GM19463 (cell line): ENCODE results near the gene VPS37C.

Experiments
- ATAC-seq: cut with Tn5 transposase; IDR thresholded peaks from one replicate; pipeline ENCODE4 v1.9.1; 2021; ENCODE audit warnings: mild to moderate bottlenecking, moderate library complexity; ENCODE audit not compliant: unreplicated experiment

Gene VPS37C

DNA sequence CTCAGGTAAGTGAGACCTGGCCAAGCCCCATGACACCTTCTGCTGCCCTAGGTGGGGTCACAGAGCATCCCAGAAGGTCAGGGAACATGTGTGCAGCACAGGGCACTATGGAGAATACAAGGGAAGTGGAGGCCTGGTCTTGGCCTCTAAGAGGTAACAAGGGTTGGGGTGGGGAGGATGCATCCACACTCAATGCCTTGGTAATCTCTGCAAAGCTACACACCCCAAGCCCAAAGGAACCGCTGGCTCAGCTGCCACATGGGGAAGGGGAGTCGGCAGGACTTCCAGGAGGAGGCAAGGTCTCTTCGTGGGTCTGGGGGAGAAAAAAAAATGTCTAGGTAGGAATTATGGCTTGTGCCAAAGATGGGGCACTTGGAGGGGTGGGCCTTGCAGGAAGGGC is 41.7 kb downstream of the VPS37C start:
- ATAC-seq = no peak

DNA sequence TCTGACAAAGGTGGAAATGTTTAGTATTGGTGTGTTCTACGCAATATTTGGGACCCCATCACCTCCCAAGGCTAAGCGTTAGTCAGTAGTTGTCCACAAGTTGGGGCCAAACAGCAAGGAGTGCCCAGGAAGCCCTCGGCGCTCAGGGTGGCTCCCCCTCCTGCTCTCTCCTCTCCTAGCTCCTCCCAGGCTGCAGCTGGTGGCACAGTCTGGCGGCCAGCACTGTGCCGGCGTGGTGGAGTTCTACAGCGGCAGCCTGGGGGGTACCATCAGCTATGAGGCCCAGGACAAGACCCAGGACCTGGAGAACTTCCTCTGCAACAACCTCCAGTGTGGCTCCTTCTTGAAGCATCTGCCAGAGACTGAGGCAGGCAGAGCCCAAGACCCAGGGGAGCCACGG is 42.2 kb downstream of the VPS37C start:
- ATAC-seq = no peak

DNA sequence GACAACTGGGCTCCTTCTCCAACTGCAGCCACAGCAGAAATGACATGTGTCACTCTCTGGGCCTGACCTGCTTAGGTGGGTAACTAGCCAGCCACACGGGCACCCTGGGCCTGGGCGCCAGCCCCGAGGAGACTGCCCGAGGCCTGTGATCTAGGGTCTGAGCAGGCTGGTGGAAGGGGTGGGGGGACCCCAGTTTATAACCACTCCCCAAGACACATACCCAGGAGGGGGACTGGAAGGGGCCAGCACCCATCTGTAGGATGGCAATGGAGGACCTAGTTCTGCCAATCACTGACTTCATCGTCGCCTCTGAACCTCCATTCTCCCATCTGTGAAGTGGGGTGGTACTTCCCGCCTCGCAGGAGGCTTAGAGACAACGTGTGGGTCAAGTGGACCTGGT is 42.8 kb downstream of the VPS37C start:
- ATAC-seq = no peak

DNA sequence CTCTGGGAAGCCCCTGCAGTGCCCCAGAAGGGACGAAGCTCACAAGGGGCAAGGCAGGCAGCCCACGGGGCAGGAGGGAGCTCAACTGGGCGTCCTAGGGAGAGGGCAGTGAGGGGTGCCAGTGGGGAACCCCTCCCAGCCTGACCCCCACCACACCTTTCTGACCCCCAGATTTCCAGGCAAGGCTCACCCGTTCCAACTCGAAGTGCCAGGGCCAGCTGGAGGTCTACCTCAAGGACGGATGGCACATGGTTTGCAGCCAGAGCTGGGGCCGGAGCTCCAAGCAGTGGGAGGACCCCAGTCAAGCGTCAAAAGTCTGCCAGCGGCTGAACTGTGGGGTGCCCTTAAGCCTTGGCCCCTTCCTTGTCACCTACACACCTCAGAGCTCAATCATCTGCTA is 43.2 kb downstream of the VPS37C start:
- no peak for ATAC-seq

DNA sequence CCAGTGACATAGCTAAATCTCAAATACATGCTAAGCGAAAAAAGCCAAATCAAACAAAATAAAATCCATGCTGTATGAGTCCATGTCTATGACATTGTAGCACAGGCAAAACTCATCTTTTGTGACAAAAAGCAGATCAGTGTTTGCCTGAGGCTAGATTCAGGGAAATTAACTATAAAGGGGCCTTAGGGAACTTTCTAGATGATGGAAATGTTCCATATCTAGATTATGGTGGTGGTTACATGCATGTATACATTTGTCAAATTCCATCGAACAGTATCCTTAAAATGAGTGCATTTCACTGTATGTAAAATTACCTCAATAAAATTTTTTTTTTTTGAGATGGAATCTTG is 44.1 kb downstream of the VPS37C start:
- ATAC-seq = no peak

DNA sequence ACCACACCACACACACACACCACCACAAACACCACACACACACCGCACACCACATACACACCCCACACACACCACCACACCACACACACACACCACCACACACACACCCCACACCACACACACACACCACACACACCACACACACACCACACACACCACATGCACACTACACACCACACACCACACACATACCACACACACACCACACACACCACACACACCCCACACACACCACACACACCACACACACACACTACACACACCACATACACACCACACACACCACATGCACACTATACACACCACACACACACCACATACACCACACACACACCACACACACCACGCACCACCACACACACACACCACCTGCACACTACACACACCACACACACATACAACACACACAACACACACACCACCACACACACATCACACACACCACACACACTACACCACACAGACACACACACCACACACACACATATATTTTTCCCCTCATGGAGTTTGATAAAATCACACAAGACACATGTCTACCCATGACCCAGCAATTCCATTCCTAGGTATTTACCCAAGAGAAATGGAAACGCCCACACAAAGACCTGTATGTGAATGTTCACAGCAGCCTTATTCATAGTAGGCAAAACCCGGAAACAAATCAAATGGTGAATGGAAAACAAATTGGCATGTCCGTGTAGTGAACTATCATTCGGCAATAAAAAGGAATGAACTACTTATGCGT is 44.6 kb downstream of the VPS37C start:
- ATAC-seq = no peak

DNA sequence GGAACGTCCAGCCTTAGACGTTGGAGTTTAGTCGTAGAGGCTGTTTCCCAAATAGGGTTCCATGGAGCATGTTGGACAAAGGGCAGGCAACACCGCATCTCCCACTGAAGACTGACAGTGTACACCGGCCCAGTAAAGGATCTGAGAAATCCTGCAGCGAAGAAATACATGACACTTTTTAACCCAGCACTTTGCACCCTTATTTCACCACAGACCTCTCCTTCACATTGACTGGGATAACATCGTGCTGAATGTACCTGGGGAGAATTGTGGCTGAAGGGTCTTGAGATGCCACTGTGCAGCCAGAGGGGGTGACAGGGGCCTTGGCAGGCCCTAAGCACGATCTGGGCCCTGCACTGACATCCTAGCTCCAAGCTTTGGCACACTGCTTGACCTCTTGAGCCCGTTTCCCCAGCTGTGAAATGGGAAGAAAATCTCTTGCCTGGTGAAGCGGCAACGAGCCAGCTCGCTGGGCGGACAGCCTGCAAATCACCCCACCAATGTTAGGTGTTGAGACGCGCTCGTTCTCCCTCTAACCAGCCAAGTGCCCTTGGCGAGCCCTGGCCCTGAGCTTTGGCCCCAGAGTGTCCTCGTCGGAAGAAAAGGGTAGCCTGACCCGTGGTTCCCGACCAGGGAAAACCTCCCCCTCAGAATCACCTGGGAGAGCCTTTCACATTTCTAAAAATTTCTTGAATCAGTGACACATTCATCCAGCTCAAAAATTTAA is 45.6 kb downstream of the VPS37C start:
- no peak for ATAC-seq

DNA sequence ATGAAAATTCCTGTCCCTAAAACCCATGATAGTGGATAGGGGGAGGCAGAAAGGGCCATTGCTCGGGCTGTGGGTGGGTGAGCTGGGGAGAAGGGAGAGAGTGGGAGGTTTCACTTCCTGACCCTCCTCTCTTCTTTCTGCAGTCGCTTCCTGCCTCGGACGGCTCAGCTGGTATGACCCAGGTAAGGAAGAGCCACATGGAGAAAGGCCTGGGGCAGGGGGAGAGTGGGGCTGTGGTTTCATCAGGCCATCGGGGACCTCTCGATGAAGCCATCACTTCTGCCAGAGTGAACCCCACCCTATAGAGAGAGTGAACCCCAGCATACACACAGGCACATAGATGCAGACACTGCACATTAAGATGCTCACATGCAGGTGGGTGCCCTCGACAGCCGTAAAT is 46.3 kb downstream of the VPS37C start:
- ATAC-seq = no peak

DNA sequence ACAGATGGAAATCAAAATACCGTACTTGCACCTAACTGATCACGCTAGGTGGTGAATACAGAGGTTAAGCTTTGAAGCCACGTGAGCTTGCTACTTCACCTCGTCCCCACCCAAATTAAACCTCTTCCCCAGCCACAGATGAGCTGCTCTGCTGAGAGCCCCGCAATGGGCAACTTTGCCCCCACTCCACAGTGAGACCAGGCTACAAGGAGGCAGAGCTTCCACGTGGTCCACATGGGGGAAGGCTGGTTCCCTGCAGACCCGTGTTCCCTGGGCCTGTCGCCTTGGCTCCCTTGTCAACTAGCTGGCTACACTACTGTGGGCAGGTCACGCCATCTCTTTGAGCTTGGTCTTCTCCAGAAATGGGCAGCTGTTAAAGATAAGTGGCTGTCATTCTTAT is 48.0 kb downstream of the VPS37C start:
- no peak for ATAC-seq

DNA sequence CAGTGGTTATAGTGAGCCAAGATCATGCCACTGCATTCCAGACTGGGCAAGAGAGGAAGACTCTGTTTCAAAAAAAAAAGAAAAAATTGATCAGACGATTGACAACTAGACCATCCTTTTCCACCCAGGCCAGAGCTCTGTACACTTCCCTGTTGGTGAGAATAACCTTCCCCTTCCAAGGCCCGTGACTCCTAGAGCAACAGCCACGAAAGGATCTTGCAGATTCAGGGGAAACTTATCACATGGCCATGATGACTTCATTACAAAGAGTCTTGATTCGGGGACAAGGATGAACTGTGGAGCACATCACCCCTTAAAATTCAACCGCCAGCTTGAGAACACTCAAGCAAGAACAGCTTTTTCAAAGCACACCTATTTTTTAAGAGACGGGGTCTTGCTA is 48.7 kb downstream of the VPS37C start:
- ATAC-seq = no peak

DNA sequence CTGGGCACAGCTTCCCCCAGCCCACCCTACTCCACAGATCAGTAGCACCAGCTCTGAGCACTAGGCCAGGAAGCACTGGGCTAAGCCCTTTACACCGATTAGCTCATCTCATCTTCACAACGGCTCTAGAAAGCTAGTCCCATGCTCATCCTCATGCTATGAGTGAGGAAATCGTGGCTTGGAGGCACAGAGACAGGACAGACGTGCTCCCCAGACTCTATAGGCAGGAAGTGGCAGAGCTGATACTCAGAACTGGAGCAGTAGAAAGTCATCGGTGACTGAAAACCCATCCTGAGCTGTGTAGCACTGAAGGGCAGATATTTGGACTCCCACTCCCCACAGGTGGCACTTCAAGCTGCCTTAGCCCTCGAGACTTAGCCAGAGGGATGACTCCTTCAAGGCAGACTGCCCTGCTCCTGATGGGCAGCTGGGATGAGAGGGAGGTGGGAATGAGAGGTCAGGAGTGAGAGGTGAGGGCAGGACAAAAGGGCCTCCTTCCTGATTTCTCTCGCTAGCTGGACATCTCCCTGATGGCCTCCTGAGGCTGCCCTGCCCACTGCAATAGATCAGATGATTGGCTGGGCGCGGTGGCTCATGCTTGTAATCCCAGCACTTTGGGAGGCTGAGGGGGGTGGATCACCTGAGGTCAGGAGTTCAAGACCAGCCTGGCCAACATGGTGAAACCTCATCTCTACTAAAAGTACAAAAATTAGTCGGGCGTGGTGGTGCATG is 49.3 kb downstream of the VPS37C start:
- ATAC-seq = no peak

DNA sequence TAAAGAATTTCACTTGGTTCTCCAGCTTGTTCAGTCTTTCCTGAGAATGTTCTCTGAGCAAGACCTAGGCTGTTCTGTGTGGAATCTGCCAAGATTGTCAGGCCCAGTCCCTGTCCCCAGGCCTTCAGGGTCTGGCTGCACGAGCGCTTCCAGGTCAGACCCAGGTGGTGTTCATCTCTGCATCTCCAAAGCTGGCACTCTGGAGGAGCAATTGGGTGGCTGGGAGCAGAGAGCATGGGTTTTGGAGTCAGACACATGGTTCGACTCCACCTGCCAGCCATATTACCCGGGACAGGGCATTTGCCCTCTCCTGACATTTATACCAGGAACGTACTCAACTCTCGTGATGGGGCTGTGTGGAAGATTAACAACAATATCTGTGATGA is 50.2 kb downstream of the VPS37C start:
- no peak for ATAC-seq

DNA sequence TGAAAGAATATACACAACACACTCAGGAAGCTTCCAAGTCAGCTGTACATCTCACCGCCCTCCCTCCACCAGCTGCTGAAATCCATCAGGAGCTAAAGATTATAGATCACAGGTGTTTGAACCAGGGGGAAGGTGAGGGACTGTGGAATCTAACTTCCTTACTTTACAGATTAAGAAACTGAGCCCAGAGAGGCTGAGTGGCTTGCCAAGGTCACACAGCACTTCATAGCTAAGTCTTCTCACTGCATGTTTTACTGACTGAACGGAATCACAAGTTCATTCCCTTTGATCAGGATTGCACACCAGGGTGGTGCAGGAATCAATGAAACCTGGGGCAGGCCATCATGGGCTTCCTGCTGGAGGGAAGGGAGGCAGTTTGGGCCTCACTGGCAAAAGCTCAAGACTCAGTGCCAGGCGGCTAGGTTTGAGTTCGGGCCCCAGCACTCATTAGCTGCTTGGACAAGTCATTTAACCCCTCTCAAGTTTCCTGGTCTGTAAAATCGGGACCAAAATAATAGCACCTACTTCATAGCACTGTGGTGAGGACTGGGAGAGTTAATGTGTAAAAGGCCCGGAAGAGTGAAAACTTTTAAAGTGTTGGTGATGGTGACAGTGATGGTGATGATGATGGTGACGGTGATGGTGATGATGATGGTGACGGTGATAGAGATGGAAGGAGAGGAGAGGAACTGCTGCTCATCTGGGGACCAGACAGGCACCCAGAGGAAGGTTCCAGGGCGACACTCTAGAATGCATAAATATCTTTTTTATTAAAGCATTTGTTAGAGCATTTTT is 50.8 kb downstream of the VPS37C start:
- ATAC-seq = no peak

DNA sequence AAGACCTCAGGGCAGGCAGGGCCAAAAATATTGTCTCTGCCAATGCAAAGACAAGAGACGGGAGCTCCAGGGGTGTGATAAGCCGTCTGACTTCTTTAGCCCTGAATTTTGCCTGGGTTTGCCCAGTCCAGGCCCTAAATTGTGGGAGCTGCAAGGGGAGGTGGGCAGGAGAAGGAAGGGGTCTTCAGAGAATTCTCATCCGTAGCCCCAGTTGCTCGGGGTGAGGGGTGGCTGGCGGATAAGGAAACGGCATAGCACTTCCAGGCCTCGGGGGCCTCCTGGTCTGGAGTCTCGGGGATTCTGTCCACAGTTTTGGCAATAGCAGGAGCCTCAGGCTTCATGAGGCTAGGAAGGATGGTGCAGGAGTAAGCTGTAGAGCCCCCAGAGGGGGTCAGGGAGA is 51.6 kb downstream of the VPS37C start:
- ATAC-seq = no peak

DNA sequence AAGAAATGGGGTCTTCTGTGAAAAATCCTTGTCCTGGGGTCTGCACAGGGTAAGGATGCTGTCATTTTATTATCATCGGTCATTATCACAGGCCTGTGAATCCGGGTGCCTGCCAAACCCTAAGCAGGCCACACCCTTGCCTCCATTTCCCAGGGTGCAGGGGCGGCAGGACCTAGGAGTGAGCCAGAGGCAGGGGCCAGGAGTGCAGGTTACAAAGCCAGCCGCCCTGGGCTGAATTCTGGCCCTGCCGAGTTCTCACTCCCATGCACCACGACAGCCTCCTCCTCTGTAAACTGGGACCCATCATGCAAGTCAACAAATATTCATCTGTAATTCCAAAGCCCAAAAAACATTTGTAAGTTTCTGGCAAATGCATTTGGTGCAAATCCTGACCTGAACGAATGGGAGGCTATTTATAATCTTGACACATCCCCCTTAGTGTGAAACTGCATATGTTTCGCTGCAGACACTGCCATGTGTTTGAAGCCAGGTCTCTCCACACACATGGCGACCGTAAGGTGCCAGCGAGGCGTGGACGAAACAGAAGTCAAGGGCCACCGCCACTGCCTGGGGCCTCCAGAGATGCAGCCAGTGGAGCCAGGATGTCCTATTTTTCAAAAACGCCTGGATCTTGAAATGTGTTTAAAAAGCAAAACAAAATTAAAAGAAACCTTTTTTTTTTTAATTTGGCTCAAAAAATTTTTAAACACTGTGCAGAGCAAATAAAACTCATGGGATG is 52.2 kb downstream of the VPS37C start:
- no peak for ATAC-seq

DNA sequence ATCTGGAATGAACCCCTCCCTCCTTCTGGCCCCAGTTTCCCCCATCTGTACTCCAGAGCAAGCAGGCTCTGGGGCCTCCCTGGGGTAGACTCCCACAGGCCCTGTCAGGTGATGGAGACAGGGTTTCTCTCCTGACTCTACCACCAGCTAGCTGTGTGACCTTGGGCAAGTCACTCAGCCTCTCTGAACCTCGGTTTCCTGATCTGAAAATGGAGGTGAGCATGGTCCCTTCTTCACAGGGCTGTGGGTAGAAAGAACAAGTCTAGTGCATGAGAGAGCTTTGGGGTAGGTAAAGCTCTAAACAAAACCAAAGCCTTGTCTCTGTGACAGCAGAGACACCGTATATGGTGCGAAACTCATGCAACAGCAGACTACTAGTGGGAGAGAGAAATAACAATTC is 53.3 kb downstream of the VPS37C start:
- no peak for ATAC-seq

DNA sequence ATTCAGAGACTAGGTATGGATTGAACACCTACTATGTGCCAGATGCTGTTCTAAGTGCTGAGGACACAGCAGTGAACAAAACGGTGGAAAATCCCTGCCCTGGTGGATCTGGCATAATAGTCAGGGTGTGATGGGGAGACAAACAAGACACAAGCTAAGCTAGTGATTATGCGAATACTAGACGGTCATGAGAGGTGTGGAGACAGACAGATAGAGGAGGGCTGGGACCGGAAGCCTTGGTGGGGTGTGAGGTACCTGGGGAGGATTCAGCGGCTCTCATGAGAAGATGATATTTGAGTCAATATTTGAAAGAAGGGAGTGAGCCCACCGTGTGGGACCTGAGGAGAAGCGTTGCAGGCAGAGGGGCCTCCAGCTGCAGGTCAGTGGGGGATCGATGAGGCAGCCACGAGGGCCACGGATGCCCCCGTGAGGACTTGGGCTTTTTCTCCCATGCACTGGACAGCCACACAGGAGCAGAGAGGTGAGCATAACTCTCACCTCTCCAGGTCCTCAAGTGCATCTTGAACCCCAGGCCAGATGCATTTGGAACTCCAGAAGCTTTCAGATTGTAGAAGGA is 54.2 kb downstream of the VPS37C start:
- no peak for ATAC-seq

DNA sequence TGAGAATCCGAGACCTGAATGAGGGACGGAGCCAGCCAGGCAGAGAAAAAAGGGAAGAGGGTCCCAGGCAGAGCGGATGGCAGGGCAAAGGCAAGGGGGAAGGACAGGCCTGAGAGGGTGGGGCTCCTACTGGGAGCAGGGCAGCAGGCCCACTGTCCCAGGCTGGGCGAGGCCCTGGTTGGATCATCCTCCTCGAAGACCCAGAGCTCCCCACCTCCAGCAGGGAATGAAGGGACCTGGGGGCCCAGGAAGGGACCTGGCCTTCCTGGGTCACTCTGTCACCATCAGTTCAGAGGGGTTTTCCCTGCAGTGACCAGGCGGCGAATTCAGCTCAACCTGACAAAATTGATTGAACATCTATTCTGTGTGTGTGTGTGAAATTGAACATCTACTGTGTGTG is 54.9 kb downstream of the VPS37C start:
- no peak for ATAC-seq

DNA sequence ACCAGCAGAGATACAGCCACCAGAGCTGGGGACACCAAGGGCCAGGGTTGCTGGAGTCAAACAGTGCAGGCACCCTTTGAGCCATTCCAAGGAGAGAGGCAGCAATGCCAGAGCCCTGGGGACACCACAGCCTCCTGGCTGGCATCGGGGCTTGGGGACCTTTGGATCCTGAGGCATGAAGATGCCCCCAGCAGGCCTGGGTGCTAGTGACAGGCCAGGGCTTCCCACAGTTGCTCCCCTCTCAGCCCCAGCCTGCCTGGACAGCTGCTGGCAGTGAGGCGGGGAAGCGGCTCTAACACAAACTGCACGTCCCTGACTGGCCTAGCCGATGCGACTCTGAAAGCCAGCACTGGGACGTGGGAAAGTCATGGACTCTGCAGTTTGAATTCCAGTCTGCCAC is 56.3 kb downstream of the VPS37C start:
- no peak for ATAC-seq

DNA sequence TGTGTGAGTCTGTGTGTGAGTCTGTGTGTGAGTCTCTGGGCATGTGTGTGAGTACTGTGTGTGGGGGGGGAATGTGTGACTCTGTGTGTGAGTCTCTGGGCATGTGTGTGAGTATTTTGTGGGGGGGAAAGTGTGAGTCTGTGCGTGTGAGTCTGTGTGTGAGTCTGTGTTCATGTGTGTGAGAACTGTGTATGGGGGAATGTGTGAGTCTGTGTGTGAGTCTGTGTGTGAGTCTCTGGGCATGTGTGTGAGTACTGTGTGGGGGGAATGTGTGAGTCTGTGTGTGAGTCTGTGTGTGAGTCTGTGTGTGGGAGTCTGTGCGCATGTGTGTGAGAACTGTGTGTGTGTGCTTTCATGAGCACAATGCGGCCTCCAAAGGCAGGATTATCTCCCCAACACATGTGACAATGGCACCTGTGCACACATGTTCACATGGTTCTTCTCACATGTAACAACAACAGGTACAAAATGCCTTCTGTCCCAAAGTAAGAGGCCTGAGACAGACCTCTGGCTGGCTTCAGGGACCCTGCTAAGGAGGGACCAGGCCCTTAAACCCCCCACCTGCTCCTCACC is 57.3 kb downstream of the VPS37C start:
- ATAC-seq = no peak
